ENCODE results near the gene CNEP1R1. TPM values are rescaled to one million over a fixed set of nuclear protein-coding genes. Genes with fewer than 3 reads are reported as not detected.

Gene CNEP1R1
- total RNA-seq, 4 donors from 2014 or later, result 11.7 to 24.9 (median 16.1) TPM

DNA sequence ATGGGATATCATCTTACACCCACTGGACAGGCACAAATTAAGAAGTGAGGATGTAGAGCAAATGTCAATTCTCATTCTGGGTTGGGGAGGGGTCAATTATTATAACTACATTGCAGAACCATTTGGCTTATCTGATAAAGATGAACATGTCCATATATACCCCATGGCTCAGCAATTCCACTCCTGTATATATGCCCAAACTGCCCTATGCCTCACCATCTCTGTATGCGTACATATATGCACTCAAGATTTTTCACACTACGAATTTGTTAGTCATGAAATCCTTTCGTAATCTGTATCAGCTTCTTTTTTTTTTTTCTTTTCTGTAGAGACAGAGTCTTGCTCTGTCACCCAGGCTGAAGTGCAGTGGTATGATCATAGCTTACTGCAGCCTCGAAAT lies 20.8 kb upstream of the CNEP1R1 start:
- H3K4me1 ChIP-seq, result no peaks in the 10 kb centered on the region
- H3K9me3 ChIP-seq, result no peaks in the 10 kb centered on the region
- ATAC-seq (no peak), DNase-seq (no peak)
- no peaks in the 10 kb centered on the region for H3K36me3 ChIP-seq
- no peaks in the 10 kb centered on the region for H3K27me3 ChIP-seq
- in situ Hi-C loops (cut with MboI; ENCODE audit: low sequenced_read_pairs in 4 of 4) (no loop called here), intact Hi-C loops (cut with DNase I; ENCODE audit: low total_unique reads) (no loop called here)
- TF ChIP-seq, protein P1, sequence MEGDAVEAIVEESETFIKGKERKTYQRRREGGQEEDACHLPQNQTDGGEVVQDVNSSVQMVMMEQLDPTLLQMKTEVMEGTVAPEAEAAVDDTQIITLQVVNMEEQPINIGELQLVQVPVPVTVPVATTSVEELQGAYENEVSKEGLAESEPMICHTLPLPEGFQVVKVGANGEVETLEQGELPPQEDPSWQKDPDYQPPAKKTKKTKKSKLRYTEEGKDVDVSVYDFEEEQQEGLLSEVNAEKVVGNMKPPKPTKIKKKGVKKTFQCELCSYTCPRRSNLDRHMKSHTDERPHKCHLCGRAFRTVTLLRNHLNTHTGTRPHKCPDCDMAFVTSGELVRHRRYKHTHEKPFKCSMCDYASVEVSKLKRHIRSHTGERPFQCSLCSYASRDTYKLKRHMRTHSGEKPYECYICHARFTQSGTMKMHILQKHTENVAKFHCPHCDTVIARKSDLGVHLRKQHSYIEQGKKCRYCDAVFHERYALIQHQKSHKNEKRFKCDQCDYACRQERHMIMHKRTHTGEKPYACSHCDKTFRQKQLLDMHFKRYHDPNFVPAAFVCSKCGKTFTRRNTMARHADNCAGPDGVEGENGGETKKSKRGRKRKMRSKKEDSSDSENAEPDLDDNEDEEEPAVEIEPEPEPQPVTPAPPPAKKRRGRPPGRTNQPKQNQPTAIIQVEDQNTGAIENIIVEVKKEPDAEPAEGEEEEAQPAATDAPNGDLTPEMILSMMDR (IDR thresholded peaks at IDR 0.05 in 4 of 5, conservative IDR thresholded peaks at IDR 0.05 in 1 of 5), result no peak
- no peak for TF ChIP-seq POLR2A (IDR thresholded peaks at IDR 0.05)
- H3K4me3 ChIP-seq, result no peak overlapping the region
- H3K27ac ChIP-seq, result no peak overlapping the region

DNA sequence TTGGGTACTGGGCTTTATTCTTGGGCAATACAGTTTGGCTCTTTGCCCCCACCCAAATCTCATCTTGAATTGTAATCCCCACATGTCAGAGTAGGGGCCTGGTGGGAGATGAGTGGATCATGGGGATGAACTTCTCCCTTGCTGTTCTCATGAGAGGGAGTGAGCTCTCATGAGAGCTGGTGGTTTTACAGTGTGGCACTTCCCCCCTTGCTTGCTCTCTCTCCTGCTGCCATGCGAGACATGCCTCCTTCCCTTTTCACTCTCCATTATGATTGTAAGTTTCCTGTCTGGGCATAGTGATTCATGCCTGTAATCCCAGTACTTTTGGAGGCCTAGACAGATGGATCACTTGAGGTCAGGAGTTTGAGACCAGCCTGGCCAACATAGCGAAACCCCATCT lies 18.1 kb upstream of the CNEP1R1 start:
- ATAC-seq, result no peak
- H3K27ac ChIP-seq, result no peak overlapping the region
- no peaks in the 10 kb centered on the region for H3K9me3 ChIP-seq
- no peaks in the 10 kb centered on the region for H3K36me3 ChIP-seq
- no peaks in the 10 kb centered on the region for H3K27me3 ChIP-seq
- DNase-seq, result no peak
- intact Hi-C loops (cut with DNase I; ENCODE audit: low total_unique reads) (no loop called here), in situ Hi-C loops (cut with MboI; ENCODE audit: low sequenced_read_pairs in 4 of 4) (no loop called here)
- H3K4me1 ChIP-seq, result no peaks in the 10 kb centered on the region
- TF ChIP-seq, protein P1 (IDR thresholded peaks at IDR 0.05 in 4 of 5, conservative IDR thresholded peaks at IDR 0.05 in 1 of 5), result no peak
- no peak for TF ChIP-seq POLR2A (IDR thresholded peaks at IDR 0.05)
- H3K4me3 ChIP-seq, result no peak overlapping the region

DNA sequence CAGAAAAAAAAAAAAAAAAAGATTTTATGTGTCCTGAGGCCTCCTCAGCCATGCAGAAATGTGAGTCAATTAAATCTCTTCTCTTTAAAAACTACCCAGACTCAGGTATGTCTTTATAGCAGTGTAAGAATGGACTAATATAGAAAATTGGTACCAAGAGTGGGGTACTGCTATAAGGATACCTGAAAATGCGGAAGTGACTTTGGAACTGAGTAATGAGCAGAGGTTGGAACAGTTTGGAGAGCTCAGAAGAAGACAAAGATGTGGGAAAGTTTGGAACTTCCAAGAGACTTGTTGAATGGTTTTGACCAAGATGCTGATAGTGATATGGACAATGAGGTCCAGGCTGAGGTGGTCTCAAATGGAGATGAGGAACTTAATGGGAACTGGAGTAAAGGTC lies 17.3 kb upstream of the CNEP1R1 start:
- no peak for TF ChIP-seq POLR2A (IDR thresholded peaks at IDR 0.05)
- TF ChIP-seq, protein P1 (IDR thresholded peaks at IDR 0.05 in 4 of 5, conservative IDR thresholded peaks at IDR 0.05 in 1 of 5), result no peak
- intact Hi-C loops (cut with DNase I; ENCODE audit: low total_unique reads) (no loop called here), in situ Hi-C loops (cut with MboI; ENCODE audit: low sequenced_read_pairs in 4 of 4) (no loop called here)
- Histone ChIP-seq H3K27me3 (no peaks in the 10 kb centered on the region), H3K9me3 (no peaks in the 10 kb centered on the region), H3K36me3 (no peaks in the 10 kb centered on the region), H3K4me1 (no peaks in the 10 kb centered on the region), H3K4me3 (no peak overlapping the region), H3K27ac (no peak overlapping the region)
- no peak for ATAC-seq
- DNase-seq, result no peak

DNA sequence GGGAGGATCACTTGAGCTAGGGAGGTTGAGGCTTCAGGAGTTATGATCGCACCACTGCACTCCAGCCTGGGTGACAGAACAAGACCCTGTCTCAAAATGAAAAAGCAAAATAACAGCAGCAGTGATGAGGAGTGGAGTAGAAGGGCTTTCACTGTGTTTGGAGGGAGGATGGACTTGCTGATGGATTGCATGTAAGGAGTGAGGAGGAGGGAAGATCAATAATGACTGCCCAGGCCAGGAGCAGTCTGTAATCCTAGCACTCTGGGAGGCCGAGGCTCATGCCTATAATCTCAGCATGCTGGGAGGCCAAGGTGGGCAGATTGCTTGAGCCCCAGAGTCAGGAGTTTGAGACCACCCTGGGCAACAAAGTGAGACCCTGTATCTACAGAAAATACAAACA lies 14.8 kb upstream of the CNEP1R1 start:
- in situ Hi-C loops (cut with MboI; ENCODE audit: low sequenced_read_pairs in 4 of 4), result no loop called here
- no peak overlapping the region for H3K4me3 ChIP-seq
- H3K27me3 ChIP-seq, result no peaks in the 10 kb centered on the region
- H3K36me3 ChIP-seq, result no peaks in the 10 kb centered on the region
- no peak overlapping the region for H3K27ac ChIP-seq
- ATAC-seq, result no peak
- intact Hi-C loops (cut with DNase I; ENCODE audit: low total_unique reads), result no loop called here
- H3K4me1 ChIP-seq, result no peaks in the 10 kb centered on the region
- no peak for DNase-seq
- TF ChIP-seq POLR2A (IDR thresholded peaks at IDR 0.05), result no peak
- TF ChIP-seq, protein P1 (IDR thresholded peaks at IDR 0.05 in 4 of 5, conservative IDR thresholded peaks at IDR 0.05 in 1 of 5), result no peak
- H3K9me3 ChIP-seq, result no peaks in the 10 kb centered on the region

DNA sequence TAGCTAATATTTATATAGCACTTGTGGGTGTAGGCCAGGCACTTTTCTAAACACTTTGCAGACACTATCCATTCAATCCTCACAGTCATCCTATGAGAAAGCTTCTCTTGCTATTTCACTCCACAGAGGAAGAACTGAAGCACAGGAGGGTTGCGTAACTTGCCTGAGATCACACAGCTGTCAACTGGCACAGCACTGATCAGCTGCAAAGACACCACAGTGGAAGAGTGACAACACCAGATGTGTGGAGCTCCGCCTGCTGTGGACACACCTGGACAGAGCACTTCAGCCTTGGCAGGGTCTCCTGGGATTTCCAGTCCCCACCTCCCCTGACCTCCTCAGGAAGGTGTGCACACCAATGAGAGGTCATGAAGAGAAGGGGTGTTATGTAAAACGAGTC lies 13.3 kb upstream of the CNEP1R1 start:
- ATAC-seq, result no peak
- intact Hi-C loops (cut with DNase I; ENCODE audit: low total_unique reads), result no loop called here

More for the DNA sequence above, 13.3 kb upstream of the CNEP1R1 start:
- TF ChIP-seq, protein P1 (IDR thresholded peaks at IDR 0.05 in 4 of 5, conservative IDR thresholded peaks at IDR 0.05 in 1 of 5), result no peak
- no peak for TF ChIP-seq POLR2A (IDR thresholded peaks at IDR 0.05)
- Histone ChIP-seq H3K27me3 (no peaks in the 10 kb centered on the region), H3K9me3 (no peaks in the 10 kb centered on the region), H3K4me3 (no peak overlapping the region), H3K4me1 (no peaks in the 10 kb centered on the region), H3K27ac (no peak overlapping the region), H3K36me3 (no peaks in the 10 kb centered on the region)
- DNase-seq, result no peak
- in situ Hi-C loops (cut with MboI; ENCODE audit: low sequenced_read_pairs in 4 of 4), result no loop called here
